ENCODE data around the gene ZBTB38.
A peak's percentile ranks its signal among the peaks of the same experiment; 100 is the strongest.

ZBTB38 gene, protein sequence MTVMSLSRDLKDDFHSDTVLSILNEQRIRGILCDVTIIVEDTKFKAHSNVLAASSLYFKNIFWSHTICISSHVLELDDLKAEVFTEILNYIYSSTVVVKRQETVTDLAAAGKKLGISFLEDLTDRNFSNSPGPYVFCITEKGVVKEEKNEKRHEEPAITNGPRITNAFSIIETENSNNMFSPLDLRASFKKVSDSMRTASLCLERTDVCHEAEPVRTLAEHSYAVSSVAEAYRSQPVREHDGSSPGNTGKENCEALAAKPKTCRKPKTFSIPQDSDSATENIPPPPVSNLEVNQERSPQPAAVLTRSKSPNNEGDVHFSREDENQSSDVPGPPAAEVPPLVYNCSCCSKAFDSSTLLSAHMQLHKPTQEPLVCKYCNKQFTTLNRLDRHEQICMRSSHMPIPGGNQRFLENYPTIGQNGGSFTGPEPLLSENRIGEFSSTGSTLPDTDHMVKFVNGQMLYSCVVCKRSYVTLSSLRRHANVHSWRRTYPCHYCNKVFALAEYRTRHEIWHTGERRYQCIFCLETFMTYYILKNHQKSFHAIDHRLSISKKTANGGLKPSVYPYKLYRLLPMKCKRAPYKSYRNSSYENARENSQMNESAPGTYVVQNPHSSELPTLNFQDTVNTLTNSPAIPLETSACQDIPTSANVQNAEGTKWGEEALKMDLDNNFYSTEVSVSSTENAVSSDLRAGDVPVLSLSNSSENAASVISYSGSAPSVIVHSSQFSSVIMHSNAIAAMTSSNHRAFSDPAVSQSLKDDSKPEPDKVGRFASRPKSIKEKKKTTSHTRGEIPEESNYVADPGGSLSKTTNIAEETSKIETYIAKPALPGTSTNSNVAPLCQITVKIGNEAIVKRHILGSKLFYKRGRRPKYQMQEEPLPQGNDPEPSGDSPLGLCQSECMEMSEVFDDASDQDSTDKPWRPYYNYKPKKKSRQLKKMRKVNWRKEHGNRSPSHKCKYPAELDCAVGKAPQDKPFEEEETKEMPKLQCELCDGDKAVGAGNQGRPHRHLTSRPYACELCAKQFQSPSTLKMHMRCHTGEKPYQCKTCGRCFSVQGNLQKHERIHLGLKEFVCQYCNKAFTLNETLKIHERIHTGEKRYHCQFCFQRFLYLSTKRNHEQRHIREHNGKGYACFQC (N-terminal part only)

DNA sequence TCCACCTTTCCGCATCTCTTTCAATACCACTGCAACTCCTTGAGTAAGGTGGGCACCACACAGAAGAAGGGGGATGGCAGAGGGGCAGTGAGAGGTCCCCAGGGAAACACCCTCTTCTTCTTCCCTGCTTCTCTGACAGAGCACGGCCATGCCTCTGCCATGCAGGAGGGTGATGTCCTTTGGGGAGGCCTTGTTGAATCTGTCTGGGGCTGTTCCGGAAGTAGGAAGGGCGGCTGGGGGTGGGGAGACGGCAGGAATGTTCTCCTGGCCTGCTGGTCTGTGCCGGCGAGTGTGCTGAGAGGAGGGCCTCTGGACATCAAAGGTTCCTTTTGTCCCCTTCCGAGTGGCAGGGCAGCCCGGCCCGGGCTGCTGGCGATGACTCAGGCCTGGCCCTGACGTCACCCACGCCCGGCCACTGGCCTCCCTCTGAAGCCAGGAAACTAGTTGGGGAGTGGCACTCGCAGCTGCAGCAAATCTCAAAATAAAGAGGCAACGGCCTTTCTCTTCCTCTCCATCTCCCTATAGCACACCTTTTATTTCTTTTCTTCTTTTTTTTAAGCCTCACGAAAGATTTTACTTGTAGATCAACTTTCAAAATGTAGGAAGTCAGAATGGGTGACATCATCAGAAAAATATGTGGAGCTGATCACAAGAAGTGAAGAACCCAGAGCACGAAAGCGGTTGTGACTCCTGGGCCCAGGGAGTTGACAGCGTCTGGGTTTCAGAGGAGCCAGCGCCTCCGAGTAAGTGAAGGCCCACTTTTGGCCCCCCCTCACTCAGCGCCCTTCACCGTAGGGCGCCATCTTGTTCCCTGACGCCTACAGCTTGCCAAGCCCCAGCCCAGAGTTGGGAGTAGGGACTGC is at the start of gene ZBTB38:
Gene ZBTB38, plus strand, starts transcription at position 443 of the 863 bp plus-strand sequence. CDS start 73,885 bp downstream, outside the sequence.
- Histone ChIP-seq H4K20me1 (no peaks in the 10 kb centered on the region), H3K27ac (peak within 1 kb of the TSS in 9 of 11 experiments; percentile 15 to 71 (median 42); a peak in 11 of 22 replicates), H3K4me1 (peaks cover 0 to 40% (median 8%) of the 10 kb centered on the region in 10 experiments; a peak in 11 of 20 replicates), H3K9ac (peak within 1 kb of the TSS in 4 of 11 experiments; percentile 10 to 57 (median 32); a peak in 5 of 22 replicates), H3K4me3 (no peak within 1 kb of the TSS), H3K9me3 (replicated peaks in 1 of 11) (peaks cover 0 to 7% (median 5%) of the 10 kb centered on the region in 11 experiments; a peak in 13 of 22 replicates), H3K27me3 (no peaks in the 10 kb centered on the region), H3K36me3 (no peaks in the 10 kb centered on the region), H3K4me2 (peak within 1 kb of the TSS in 10 of 11 experiments; percentile 12 to 78 (median 39); a peak in 15 of 22 replicates)
- TF ChIP-seq Cebpa-rat (IDR thresholded peaks at IDR 0.05) = no peak

DNA sequence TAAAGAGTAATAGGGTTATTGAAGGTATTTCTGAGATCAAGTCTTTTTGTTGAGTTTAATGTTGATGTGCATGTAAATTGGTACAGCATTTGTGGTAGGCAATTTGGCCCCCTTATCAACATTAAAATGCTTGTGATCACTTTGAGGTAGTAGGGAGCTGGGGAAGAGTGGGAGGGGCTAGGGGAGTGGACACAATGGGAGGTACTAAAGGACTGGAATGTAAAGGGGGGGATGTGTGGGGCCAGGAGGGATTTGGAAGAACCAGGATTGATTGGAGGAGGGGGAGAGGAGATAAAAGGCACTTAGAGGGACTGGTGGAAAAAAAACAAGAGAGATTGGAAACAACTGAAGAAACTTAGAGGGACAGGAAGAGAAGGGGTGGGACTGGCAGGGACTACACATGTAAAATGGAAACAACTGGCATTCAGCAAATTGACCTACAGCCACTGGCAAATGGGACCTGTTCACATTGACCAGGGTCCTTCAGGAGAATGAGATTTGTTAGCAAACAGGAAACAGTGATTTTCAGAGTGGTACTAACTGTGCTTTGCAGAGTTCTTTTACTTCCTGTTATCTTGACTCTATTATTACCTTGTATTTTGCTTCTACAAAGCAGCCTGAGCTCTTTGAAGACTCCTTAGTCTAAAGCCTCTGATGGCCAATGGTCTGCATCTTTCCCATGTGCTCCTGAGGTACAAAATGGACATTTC is 47.8 kb upstream of the ZBTB38 start:
- H3K4me2 ChIP-seq = peak overlapping the region in 6 of 11 experiments; percentile 10 to 63 (median 42); a peak in 10 of 22 replicates
- H3K9ac ChIP-seq = no peak overlapping the region

DNA sequence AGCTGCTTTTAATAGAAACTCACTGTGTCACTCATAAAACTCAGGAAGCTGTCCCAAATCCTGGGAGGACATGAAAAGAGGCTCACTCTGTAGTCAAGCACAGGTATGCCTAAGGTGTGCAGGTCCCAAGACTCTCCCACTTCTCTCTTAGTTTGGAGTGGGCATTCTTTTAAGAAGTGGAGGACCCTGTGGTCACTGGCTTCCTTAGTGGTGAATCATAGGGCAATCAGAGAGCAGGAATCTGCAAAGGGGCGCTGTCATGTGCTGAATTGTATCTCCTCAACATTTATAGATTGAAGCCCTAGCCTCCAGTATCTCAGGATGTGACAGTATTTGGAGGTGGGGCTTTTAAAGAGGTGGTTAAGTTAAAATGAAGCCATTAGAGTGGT is 47.2 kb upstream of the ZBTB38 start:
- Histone ChIP-seq H3K4me3 (no peak overlapping the region), H3K4me2 (peak overlapping the region in 6 of 11 experiments; percentile 10 to 63 (median 42); a peak in 10 of 22 replicates), H3K27me3 (no peaks in the 10 kb centered on the region), H3K9ac (no peak overlapping the region), H3K9me3 (replicated peaks in 1 of 11) (peaks cover 0 to 13% (median 9%) of the 10 kb centered on the region in 11 experiments; a peak in 8 of 22 replicates), H4K20me1 (no peaks in the 10 kb centered on the region), H3K27ac (no peak overlapping the region), H3K4me1 (peaks cover 0 to 14% (median 8%) of the 10 kb centered on the region in 10 experiments; a peak in 12 of 20 replicates), H3K36me3 (no peaks in the 10 kb centered on the region)
- TF ChIP-seq Cebpa-rat (IDR thresholded peaks at IDR 0.05) = no peak

More for the DNA sequence above, 47.8 kb upstream of the ZBTB38 start:
- no peaks in the 10 kb centered on the region for H4K20me1 ChIP-seq
- peaks cover 0 to 13% (median 9%) of the 10 kb centered on the region in 11 experiments; a peak in 8 of 22 replicates for H3K9me3 ChIP-seq (replicated peaks in 1 of 11)
- no peak for TF ChIP-seq Cebpa-rat (IDR thresholded peaks at IDR 0.05)
- H3K4me1 ChIP-seq = peaks cover 0 to 14% (median 8%) of the 10 kb centered on the region in 10 experiments; a peak in 12 of 20 replicates
- H3K27me3 ChIP-seq = no peaks in the 10 kb centered on the region
- H3K27ac ChIP-seq = peak overlapping the region in 1 of 11 experiments; percentile 6; a peak in 1 of 22 replicates
- no peaks in the 10 kb centered on the region for H3K36me3 ChIP-seq
- no peak overlapping the region for H3K4me3 ChIP-seq

DNA sequence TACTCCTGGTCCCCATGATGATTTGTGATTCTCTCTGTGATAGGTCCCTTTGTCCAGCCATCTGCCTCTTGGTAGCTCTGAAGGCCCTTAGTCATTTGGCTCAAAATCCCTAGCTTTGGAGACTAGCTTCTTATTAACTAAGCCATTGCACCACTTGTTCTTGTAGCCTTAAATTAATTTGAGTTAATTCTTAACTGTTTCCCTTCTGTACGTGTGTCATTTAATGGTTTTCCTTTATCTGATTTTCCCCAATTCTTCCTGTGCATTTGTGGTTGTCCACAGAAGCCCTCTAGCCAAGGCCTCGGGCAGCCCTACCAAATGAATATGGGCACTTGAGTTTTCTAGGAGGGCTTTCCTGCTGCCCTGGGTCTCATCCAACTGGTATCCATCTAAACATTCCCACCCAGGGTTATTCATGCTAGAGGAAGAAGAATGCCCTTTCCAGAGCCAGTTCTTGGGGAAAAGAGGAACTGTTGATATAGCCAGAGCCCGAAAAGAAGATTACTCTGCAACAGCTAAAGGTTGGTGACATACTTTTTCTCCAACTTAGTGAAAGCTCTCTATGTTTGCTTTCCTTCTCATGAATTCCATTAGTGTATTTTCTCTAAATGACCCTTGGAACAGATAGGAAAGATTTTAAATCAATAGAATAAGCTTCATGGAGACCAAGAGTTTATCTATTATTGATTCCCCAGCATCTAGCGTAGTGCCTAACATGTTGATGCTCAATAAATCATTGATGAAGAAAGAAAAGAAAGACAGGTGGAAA is 44.2 kb upstream of the ZBTB38 start:
- Histone ChIP-seq H3K27ac (no peak overlapping the region), H3K4me2 (no peak overlapping the region), H3K9me3 (replicated peaks in 1 of 11) (0 out of 22 replicates have a peak, but pooled peaks cover 0 to 3% (median 0%) of the 10 kb centered on the region in 11 experiments), H3K36me3 (no peaks in the 10 kb centered on the region), H3K9ac (no peak overlapping the region), H3K4me3 (no peak overlapping the region), H3K27me3 (no peaks in the 10 kb centered on the region), H3K4me1 (peaks cover 0 to 14% (median 8%) of the 10 kb centered on the region in 10 experiments; a peak in 12 of 20 replicates), H4K20me1 (no peaks in the 10 kb centered on the region)
- no peak for TF ChIP-seq Cebpa-rat (IDR thresholded peaks at IDR 0.05)

DNA sequence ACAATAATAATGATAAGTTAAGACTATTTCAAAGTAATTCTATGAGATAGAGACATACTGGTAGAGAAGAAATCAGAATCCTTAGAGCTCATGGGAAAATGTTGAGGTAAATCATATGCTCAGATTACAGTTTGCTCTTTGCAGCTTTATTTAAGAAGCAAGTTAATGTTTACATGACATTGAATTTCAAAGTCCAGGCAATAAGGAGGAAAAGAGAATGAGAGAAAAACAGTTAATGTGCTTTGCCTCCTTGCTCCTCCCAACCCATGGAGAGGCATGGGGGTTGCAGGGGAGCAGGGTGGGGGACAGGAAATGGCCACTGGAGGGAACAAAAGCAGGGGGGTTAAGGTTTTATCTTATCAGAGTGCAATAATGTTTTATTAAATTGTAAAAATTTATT is 42.2 kb upstream of the ZBTB38 start:
- Histone ChIP-seq H3K27ac (no peak overlapping the region), H3K4me2 (no peak overlapping the region), H3K4me1 (peaks cover 4 to 17% (median 12%) of the 10 kb centered on the region in 10 experiments), H3K36me3 (no peaks in the 10 kb centered on the region), H4K20me1 (no peaks in the 10 kb centered on the region), H3K4me3 (no peak overlapping the region), H3K9me3 (replicated peaks in 1 of 11) (no peaks in the 10 kb centered on the region), H3K9ac (no peak overlapping the region), H3K27me3 (no peaks in the 10 kb centered on the region)
- no peak for TF ChIP-seq Cebpa-rat (IDR thresholded peaks at IDR 0.05)

DNA sequence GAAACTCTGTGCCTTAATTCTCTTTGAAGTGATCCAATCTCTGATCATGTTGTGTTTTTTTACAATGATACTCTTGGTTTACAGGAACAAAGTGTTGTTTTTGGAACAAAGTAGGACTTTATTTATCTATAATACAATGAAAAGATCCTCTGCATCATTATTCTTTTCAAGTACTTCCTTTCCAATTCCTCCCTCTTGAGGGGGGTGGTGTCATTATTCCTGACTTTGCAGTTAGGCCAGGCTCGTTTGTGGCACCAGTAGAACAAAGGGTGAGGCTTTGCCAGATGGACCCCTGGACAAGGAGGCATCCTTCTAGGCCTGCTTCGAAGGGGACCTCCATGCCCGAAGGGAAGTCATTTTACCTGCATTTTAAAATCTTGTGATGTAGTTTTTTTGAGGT is 41.7 kb upstream of the ZBTB38 start:
- H3K27ac ChIP-seq = no peak overlapping the region
- TF ChIP-seq Cebpa-rat (IDR thresholded peaks at IDR 0.05) = no peak
- H3K9ac ChIP-seq = no peak overlapping the region
- no peaks in the 10 kb centered on the region for H3K36me3 ChIP-seq
- H3K27me3 ChIP-seq = no peaks in the 10 kb centered on the region
- peaks cover 7 to 17% (median 16%) of the 10 kb centered on the region in 10 experiments for H3K4me1 ChIP-seq
- no peaks in the 10 kb centered on the region for H4K20me1 ChIP-seq
- H3K9me3 ChIP-seq (replicated peaks in 1 of 11) = no peaks in the 10 kb centered on the region
- no peak overlapping the region for H3K4me2 ChIP-seq
- no peak overlapping the region for H3K4me3 ChIP-seq
